AG04450 (cell line): ENCODE results near the gene DUSP16. TPM values are rescaled to one million over a fixed set of nuclear protein-coding genes. Genes with fewer than 3 reads are reported as not detected.

ENCODE experiments used
- CTCF ChIA-PET: fragments of 300-600, 350-600 bp; formaldehyde crosslinking; extraction: SDS; loops from one replicate; lab custom pipeline; 2022; ENCODE audit warnings: antibody characterized with exemption, inconsistent platforms; lab: Charles Lee
- POLR2A ChIA-PET: fragments of 350-600 bp; formaldehyde crosslinking; extraction: SDS; loops from one replicate; lab custom pipeline; 2021; ENCODE audit warnings: antibody characterized with exemption, inconsistent platforms; lab: Yijun Ruan, JAX
- DNase-seq: peaks from one replicate; pipeline ENCODE4 v3.0.0-alpha.2; 2011; ENCODE audit warnings: low read depth, low spot score
- H3K27ac ChIP-seq: one replicate; pipeline ENCODE4 v1.5.1; 2012; ENCODE audit warnings: low read depth, low read length, control low read depth
- H3K27me3 ChIP-seq: one replicate; pipeline ENCODE4 v1.6.0; 2012; ENCODE audit warnings: low read length; ENCODE audit not compliant: control insufficient read depth, insufficient read depth
- H3K4me3 ChIP-seq: 2 replicates; pipeline ENCODE4 v1.5.1; 2011; ENCODE audit warnings: mild to moderate bottlenecking, low read depth, low read length, control low read depth
- H3K9me3 ChIP-seq: 2 replicates; pipeline ENCODE4 v1.5.1; 2012; ENCODE audit warnings: low read length; ENCODE audit not compliant: control insufficient read depth, insufficient read depth
- CTCF ChIP-seq: IDR thresholded peaks from 2 replicates; pipeline ENCODE4 v1.5.1; 2011; ENCODE audit warnings: low read depth, low read length, control low read depth, inconsistent platforms
- polyA plus RNA-seq: library from polyadenylated mRNA; depleted of rRNA; stranded (reverse); fragments of >200 nt; gene quantifications from 2 replicates; pipeline ENCODE4 v1.2.3, GENCODE V29; 2011

The DUSP16 gene
- polyA plus RNA-seq, 1 experiment, result 12.8 TPM

- H3K27ac ChIP-seq, result no peak overlapping the region
- ChIA-PET CTCF (interaction anchor here (0.6 kb wide), 1 partner anchor 121 kb away, joined by 4 read pairs; no protein-coding TSS in a partner anchor), POLR2A (no interaction called here)
- no peak for TF ChIP-seq CTCF
- H3K4me3 ChIP-seq, result no peak overlapping the region
- no peaks in the 10 kb centered on the region for H3K9me3 ChIP-seq
- no peaks in the 10 kb centered on the region for H3K27me3 ChIP-seq
- no peak for DNase-seq
These were observed 52.1 kb downstream of the DUSP16 start for GRCh38 chr12:12510551-12510950.

- H3K4me3 ChIP-seq, result no peak overlapping the region
These were observed 52.5 kb downstream of the DUSP16 start for GRCh38 chr12:12510141-12510540.

GRCh38 chr12:12508612-12509011 is 54.1 kb downstream of the DUSP16 start:
- TF ChIP-seq CTCF, result no peak
- CTCF ChIA-PET, result no interaction called here
- H3K4me3 ChIP-seq, result no peak overlapping the region
- H3K27me3 ChIP-seq, result no peaks in the 10 kb centered on the region
- POLR2A ChIA-PET, result no interaction called here
- DNase-seq, result no peak
- no peaks in the 10 kb centered on the region for H3K9me3 ChIP-seq
- H3K27ac ChIP-seq, result no peak overlapping the region

More at GRCh38 chr12:12510141-12510540, 52.5 kb downstream of the DUSP16 start:
- no peak overlapping the region for H3K27ac ChIP-seq
- ChIA-PET POLR2A (no interaction called here), CTCF (interaction anchor here (0.6 kb wide), 1 partner anchor 13 kb away, joined by 3 read pairs; no protein-coding TSS in a partner anchor)
- H3K9me3 ChIP-seq, result no peaks in the 10 kb centered on the region
- no peak for TF ChIP-seq CTCF
- peak; percentile 13 for DNase-seq
- H3K27me3 ChIP-seq, result no peaks in the 10 kb centered on the region

GRCh38 chr12:12507121-12507520 is 55.5 kb downstream of the DUSP16 start:
- ChIA-PET CTCF (interaction anchor here (1.0 kb wide), 1 partner anchor 138 kb away, joined by 3 read pairs; no protein-coding TSS in a partner anchor), POLR2A (no interaction called here)
- Histone ChIP-seq H3K27ac (no peak overlapping the region), H3K27me3 (no peaks in the 10 kb centered on the region), H3K4me3 (no peak overlapping the region), H3K9me3 (no peaks in the 10 kb centered on the region)
- DNase-seq, result no peak
- no peak for TF ChIP-seq CTCF

- ChIA-PET CTCF (interaction anchor here (0.7 to 1.1 kb wide), 3 partner anchors 129 to 150 kb away, joined by 3 read pairs; no protein-coding TSS in a partner anchor), POLR2A (interaction anchor here (0.5 kb wide), 1 partner anchor 130 kb away, joined by 4 read pairs; no protein-coding TSS in a partner anchor)
- 0 out of 2 replicates have a peak, but pooled peaks have one; percentile 10 for TF ChIP-seq CTCF
- peak; percentile 45 for DNase-seq
- no peak overlapping the region for H3K27ac ChIP-seq
- H3K4me3 ChIP-seq, result peak overlapping the region; percentile 15; the same call in 1 of the 2 replicates
- no peaks in the 10 kb centered on the region for H3K9me3 ChIP-seq
- no peaks in the 10 kb centered on the region for H3K27me3 ChIP-seq
These were observed 56.2 kb downstream of the DUSP16 start for GRCh38 chr12:12506496-12506890.
